ENCODE measurements around the gene RNASE12. TPM values are rescaled to one million over a fixed set of nuclear protein-coding genes. Genes with fewer than 3 reads are reported as not detected.

Gene RNASE12
- total and polyA plus RNA-seq, 9 of the 15 experiments (the other 6 are each of a cell fraction or from before 2014, with no cell fraction given) = 0.24 TPM; not detected in 8

GRCh38 chr14:20610002-20610765 lies 19.0 kb upstream of the RNASE12 start (continued):
- TF ChIP-seq, protein P1, sequence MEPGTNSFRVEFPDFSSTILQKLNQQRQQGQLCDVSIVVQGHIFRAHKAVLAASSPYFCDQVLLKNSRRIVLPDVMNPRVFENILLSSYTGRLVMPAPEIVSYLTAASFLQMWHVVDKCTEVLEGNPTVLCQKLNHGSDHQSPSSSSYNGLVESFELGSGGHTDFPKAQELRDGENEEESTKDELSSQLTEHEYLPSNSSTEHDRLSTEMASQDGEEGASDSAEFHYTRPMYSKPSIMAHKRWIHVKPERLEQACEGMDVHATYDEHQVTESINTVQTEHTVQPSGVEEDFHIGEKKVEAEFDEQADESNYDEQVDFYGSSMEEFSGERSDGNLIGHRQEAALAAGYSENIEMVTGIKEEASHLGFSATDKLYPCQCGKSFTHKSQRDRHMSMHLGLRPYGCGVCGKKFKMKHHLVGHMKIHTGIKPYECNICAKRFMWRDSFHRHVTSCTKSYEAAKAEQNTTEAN (CRISPR knock-in tag; IDR thresholded peaks at IDR 0.05) = no peak
- TF ChIP-seq SMARCA5 (IDR thresholded peaks at IDR 0.05) (no peak), ZFP91 (CRISPR knock-in tag; IDR thresholded peaks at IDR 0.05) (no peak), SRSF7 (optimal IDR thresholded peaks at IDR 0.05; ENCODE audit: low read depth, low read length) (no peak), SNAPC5 (CRISPR knock-in tag; IDR thresholded peaks at IDR 0.05) (no peak), PHB (CRISPR knock-in tag; IDR thresholded peaks at IDR 0.05) (no peak), NR4A1 (CRISPR knock-in tag; IDR thresholded peaks at IDR 0.05) (no peak), NR4A1 (tag; IDR thresholded peaks at IDR 0.05) (no peak), NR1H2 (CRISPR knock-in tag; IDR thresholded peaks at IDR 0.05) (no peak), FOXA1 (IDR thresholded peaks at IDR 0.05; ENCODE audit: borderline replicate concordance) (no peak), ZHX1 (conservative IDR thresholded peaks at IDR 0.05; ENCODE audit: low read length) (no peak), GABPA (tag; conservative IDR thresholded peaks at IDR 0.05; ENCODE audit: low read depth) (no peak), PPARD (CRISPR knock-in tag; IDR thresholded peaks at IDR 0.05) (no peak), CREM (IDR thresholded peaks at IDR 0.05; ENCODE audit: low read depth) (0 out of 2 replicates have a peak, but pooled peaks have one; percentile 4), KDM5B (IDR thresholded peaks at IDR 0.05; ENCODE audit: insufficient replicate concordance, low read depth, low read length) (peak; percentile 39), CREB1 (IDR thresholded peaks at IDR 0.05) (0 out of 2 replicates have a peak, but pooled peaks have one; percentile 16), CREB1 (CRISPR knock-in tag; IDR thresholded peaks at IDR 0.05) (no peak), POLR3G (IDR thresholded peaks at IDR 0.05; ENCODE audit: extremely low read depth, insufficient read length, insufficient replicate concordance) (no peak), HNRNPH1 (optimal IDR thresholded peaks at IDR 0.05; ENCODE audit: low read depth, low read length) (no peak), SMAD1 (IDR thresholded peaks at IDR 0.05; ENCODE audit: low read depth, low read length, partially characterized antibody) (no peak)
- TF ChIP-seq, protein P2, sequence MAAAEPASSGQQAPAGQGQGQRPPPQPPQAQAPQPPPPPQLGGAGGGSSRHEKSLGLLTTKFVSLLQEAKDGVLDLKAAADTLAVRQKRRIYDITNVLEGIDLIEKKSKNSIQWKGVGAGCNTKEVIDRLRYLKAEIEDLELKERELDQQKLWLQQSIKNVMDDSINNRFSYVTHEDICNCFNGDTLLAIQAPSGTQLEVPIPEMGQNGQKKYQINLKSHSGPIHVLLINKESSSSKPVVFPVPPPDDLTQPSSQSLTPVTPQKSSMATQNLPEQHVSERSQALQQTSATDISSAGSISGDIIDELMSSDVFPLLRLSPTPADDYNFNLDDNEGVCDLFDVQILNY (CRISPR knock-in tag; IDR thresholded peaks at IDR 0.05) = no peak

All from K562 (cell line).